ENCODE data around the gene C1orf232. TPM values are rescaled to one million over a fixed set of nuclear protein-coding genes. Genes with fewer than 3 reads are reported as not detected.

The C1orf232 gene
- total and polyA plus RNA-seq, 2 of the 13 experiments (the other 11 are each of a cell fraction or from before 2014, with no cell fraction given): not detected

- peak; percentile 59; the same call in 1 of the 2 replicates for TF ChIP-seq ZNF629 (CRISPR knock-in tag; conservative IDR thresholded peaks at IDR 0.05)
- TF ChIP-seq ZNF768 (CRISPR knock-in tag; IDR thresholded peaks at IDR 0.05): peak; percentile 75; the same call in 1 of the 2 replicates
- no peak for TF ChIP-seq TBX3 (IDR thresholded peaks at IDR 0.05; ENCODE audit: borderline replicate concordance)
- peak; percentile 71 for TF ChIP-seq DR1 (CRISPR knock-in tag; IDR thresholded peaks at IDR 0.05)
- TF ChIP-seq RXRB (CRISPR knock-in tag; IDR thresholded peaks at IDR 0.05; ENCODE audit: borderline replicate concordance): peak; percentile 71
- TF ChIP-seq CREBL2 (CRISPR knock-in tag; IDR thresholded peaks at IDR 0.05; ENCODE audit: borderline replicate concordance): no peak; the same call in 1 of the 2 replicates
- no peak for TF ChIP-seq ZNF446 (CRISPR knock-in tag; IDR thresholded peaks at IDR 0.05)
- no peak for TF ChIP-seq U2AF2 (IDR thresholded peaks at IDR 0.05; ENCODE audit: low read depth, low read length)
- peak; percentile 67; the same call in 1 of the 2 replicates for TF ChIP-seq ZSCAN12 (CRISPR knock-in tag; IDR thresholded peaks at IDR 0.05)
- no peak for TF ChIP-seq SRSF4 (IDR thresholded peaks at IDR 0.05; ENCODE audit: low read depth, low read length, poor library complexity, severe bottlenecking)
- peak; percentile 75; the same call in 1 of the 2 replicates for TF ChIP-seq ZFAT (CRISPR knock-in tag; conservative IDR thresholded peaks at IDR 0.05)
- TF ChIP-seq CCDC6 (CRISPR knock-in tag; IDR thresholded peaks at IDR 0.05): no peak
- TF ChIP-seq HNRNPK (IDR thresholded peaks at IDR 0.05; ENCODE audit: low read depth, low read length, poor library complexity, severe bottlenecking): peak; percentile 48
- TF ChIP-seq ZXDC (CRISPR knock-in tag; IDR thresholded peaks at IDR 0.05): no peak
- no peak for TF ChIP-seq ZNF496 (CRISPR knock-in tag; IDR thresholded peaks at IDR 0.05; ENCODE audit: insufficient replicate concordance)
- no peak for TF ChIP-seq NONO (IDR thresholded peaks at IDR 0.05)
- TF ChIP-seq NONO (CRISPR knock-in tag; conservative IDR thresholded peaks at IDR 0.05): peak; percentile 97
- no peak for TF ChIP-seq ZNF841 (CRISPR knock-in tag; IDR thresholded peaks at IDR 0.05; ENCODE audit: borderline replicate concordance)
- peak; percentile 100 for TF ChIP-seq HOXA3 (CRISPR knock-in tag; IDR thresholded peaks at IDR 0.05)
- 0 out of 2 replicates have a peak, but pooled peaks have one; percentile 62 for TF ChIP-seq ZNF616 (CRISPR knock-in tag; IDR thresholded peaks at IDR 0.05; ENCODE audit: low read depth)
- peak; percentile 95 for TF ChIP-seq SPEN (CRISPR knock-in tag; IDR thresholded peaks at IDR 0.05; ENCODE audit: low read depth)
- TF ChIP-seq CSRNP1 (CRISPR knock-in tag; IDR thresholded peaks at IDR 0.05): peak; percentile 92
- peak; percentile 97 for TF ChIP-seq HDAC1 (CRISPR knock-in tag; IDR thresholded peaks at IDR 0.05)
- TF ChIP-seq FOXJ3 (CRISPR knock-in tag; IDR thresholded peaks at IDR 0.05; ENCODE audit: borderline replicate concordance): peak; percentile 55; the same call in 1 of the 2 replicates
- TF ChIP-seq DRAP1 (CRISPR knock-in tag; IDR thresholded peaks at IDR 0.05): peak; percentile 66
These were observed 1.1 kb upstream of the C1orf232 start, which contains the start of gene ZNF593 (continued) for GRCh38 chr1:26169669-26170471.

Data from HepG2 (cell line).